GM18951 (cell line): ENCODE measurements around the gene GAPDHS.

Source experiments
- POLR2A ChIP-seq: IDR thresholded peaks from 4 replicates; pipeline ENCODE4 v1.6.1; 2011; ENCODE audit warnings: mild to moderate bottlenecking; ENCODE audit not compliant: insufficient read length, insufficient read depth; ENCODE audit errors: extremely low read depth
- in situ Hi-C: fragments of 300-500 bp; cut with MboI; formaldehyde crosslinking; loops from one replicate; pipeline ENCODE4 v1.12.0; 2022; ENCODE audit warnings: low sequenced_read_pairs, mixed read lengths, inconsistent platforms; ENCODE audit not compliant: unreplicated experiment

Gene GAPDHS

GRCh38 chr19:35559281-35559659 is 26.0 kb downstream of the GAPDHS start:
- TF ChIP-seq POLR2A = no peak
- in situ Hi-C loops = no loop called here

- in situ Hi-C loops = no loop called here
- TF ChIP-seq POLR2A = no peak
Observed at GRCh38 chr19:35559781-35560180, 26.5 kb downstream of the GAPDHS start.

- no peak for TF ChIP-seq POLR2A
- in situ Hi-C loops = no loop called here
Observed at GRCh38 chr19:35560271-35560670, 27.0 kb downstream of the GAPDHS start.

- in situ Hi-C loops = no loop called here
- no peak for TF ChIP-seq POLR2A
Observed at GRCh38 chr19:35560677-35561076, 27.4 kb downstream of the GAPDHS start.

- in situ Hi-C loops = no loop called here
- no peak for TF ChIP-seq POLR2A
Observed at GRCh38 chr19:35561436-35561835, 28.2 kb downstream of the GAPDHS start.

- no peak for TF ChIP-seq POLR2A
- in situ Hi-C loops = no loop called here
Observed at GRCh38 chr19:35562336-35562735, 29.1 kb downstream of the GAPDHS start.

GRCh38 chr19:35562776-35563175 is 29.5 kb downstream of the GAPDHS start:
- TF ChIP-seq POLR2A = no peak
- in situ Hi-C loops = no loop called here

- no peak for TF ChIP-seq POLR2A
- in situ Hi-C loops = no loop called here
Observed at GRCh38 chr19:35563207-35563829, 30.1 kb downstream of the GAPDHS start, which contains the start of gene ATP4A. TSS of gene ATP4A (minus strand) at chr19:35563658. CDS start at chr19:35563629, 29 bp downstream.

GRCh38 chr19:35565016-35565856 is 32.0 kb downstream of the GAPDHS start:
- no peak for TF ChIP-seq POLR2A
- in situ Hi-C loops = no loop called here

GRCh38 chr19:35566738-35567137 is 33.5 kb downstream of the GAPDHS start:
- in situ Hi-C loops = no loop called here
- TF ChIP-seq POLR2A = no peak

GRCh38 chr19:35569281-35569781 is 36.1 kb downstream of the GAPDHS start:
- no peak for TF ChIP-seq POLR2A
- in situ Hi-C loops = no loop called here

GRCh38 chr19:35571406-35571965 is 38.2 kb downstream of the GAPDHS start:
- TF ChIP-seq POLR2A = no peak
- in situ Hi-C loops = no loop called here

GRCh38 chr19:35577918-35578317 is 44.7 kb downstream of the GAPDHS start:
- no peak for TF ChIP-seq POLR2A
- in situ Hi-C loops = no loop called here
